Calu3 (cell line): ENCODE results near the gene DPAGT1. TPM values are rescaled to one million over a fixed set of nuclear protein-coding genes. Genes with fewer than 3 reads are reported as not detected.

Source experiments
- BruUV-seq: library from RNA; stranded (reverse); fragments of 400-500 nt; replicated peaks from 2 replicates; lab custom pipeline; 2021; lab: Mats Ljungman, UMichigan
- CTCF ChIA-PET: fragments of 300-600 bp; sonication (Branson Sonifier 250); formaldehyde crosslinking; loops from one replicate; lab custom pipeline; 2022; ENCODE audit warnings: antibody characterized with exemption; lab: Charles Lee
- DNase-seq: peaks from one replicate; pipeline ENCODE4 v3.0.0; 2022
- H3K27ac Mint-ChIP-seq: one replicate; pipeline ENCODE4 v1.8.0; 2022; ENCODE audit warnings: mixed read lengths; ENCODE audit not compliant: unreplicated experiment
- H3K27me3 Mint-ChIP-seq: one replicate; pipeline ENCODE4 v1.8.0; 2022; ENCODE audit warnings: mixed read lengths; ENCODE audit not compliant: unreplicated experiment
- H3K36me3 Mint-ChIP-seq: one replicate; pipeline ENCODE4 v1.8.0; 2022; ENCODE audit warnings: mild to moderate bottlenecking, moderate library complexity, mixed read lengths; ENCODE audit not compliant: insufficient read depth, unreplicated experiment
- H3K4me1 Mint-ChIP-seq: one replicate; pipeline ENCODE4 v1.8.0; 2022; ENCODE audit warnings: mild to moderate bottlenecking, low read depth, mixed read lengths; ENCODE audit not compliant: unreplicated experiment
- H3K4me3 Mint-ChIP-seq: one replicate; pipeline ENCODE4 v1.8.0; 2022; ENCODE audit warnings: mild to moderate bottlenecking, low read depth, moderate library complexity, mixed read lengths; ENCODE audit not compliant: unreplicated experiment
- H3K9me3 Mint-ChIP-seq: one replicate; pipeline ENCODE4 v1.8.0; 2022; ENCODE audit warnings: low read depth, mixed read lengths; ENCODE audit not compliant: unreplicated experiment
- CTCF ChIP-seq: fragments of 200-600 bp; IDR thresholded peaks from one replicate; pipeline ENCODE4 v1.8.0; 2022; ENCODE audit warnings: antibody characterized with exemption; ENCODE audit not compliant: unreplicated experiment
- intact Hi-C: fragments of 100-400 bp; cut with micrococcal nuclease; formaldehyde crosslinking; loops from one replicate; pipeline ENCODE4 v1.10.0; 2022; ENCODE audit not compliant: unreplicated experiment
- total RNA-seq: library from RNA; stranded (reverse); gene quantifications from 2 replicates; pipeline ENCODE4 v1.2.3, GENCODE V29; 2022

The DPAGT1 gene
- total RNA-seq, 1 experiment from 2014 or later = 47.6 TPM

GRCh38 chr11:119118227-119118626, 16.6 kb upstream of the DPAGT1 start:
- H3K36me3 Mint-ChIP-seq = peaks cover 32% of the 10 kb centered on the region
- H3K9me3 Mint-ChIP-seq = no peaks in the 10 kb centered on the region
- no peaks in the 10 kb centered on the region for H3K27me3 Mint-ChIP-seq
- no peak overlapping the region for H3K4me3 Mint-ChIP-seq
- no peak for TF ChIP-seq CTCF
- no peak for DNase-seq
- no peak overlapping the region for H3K27ac Mint-ChIP-seq
- H3K4me1 Mint-ChIP-seq = peaks cover 24% of the 10 kb centered on the region
- CTCF ChIA-PET = interaction anchor here (0.9 kb wide), 1 partner anchor 88 kb away, joined by 5 read pairs; the partner anchor contains the start of gene CBL
- BruUV-seq = no TSS peak
- intact Hi-C loops = no loop called here

GRCh38 chr11:119117004-119117706, 15.5 kb upstream of the DPAGT1 start:
- Mint-ChIP-seq H3K27ac (no peak overlapping the region), H3K36me3 (peaks cover 28% of the 10 kb centered on the region), H3K9me3 (no peaks in the 10 kb centered on the region), H3K4me3 (no peak overlapping the region), H3K4me1 (peaks cover 15% of the 10 kb centered on the region), H3K27me3 (no peaks in the 10 kb centered on the region)
- TF ChIP-seq CTCF = no peak
- CTCF ChIA-PET = no interaction called here
- BruUV-seq = no TSS peak
- no peak for DNase-seq
- intact Hi-C loops = no loop called here

GRCh38 chr11:119116601-119117000, 14.9 kb upstream of the DPAGT1 start:
- Mint-ChIP-seq H3K27me3 (no peaks in the 10 kb centered on the region), H3K27ac (no peak overlapping the region), H3K36me3 (peaks cover 23% of the 10 kb centered on the region), H3K4me3 (no peak overlapping the region), H3K9me3 (no peaks in the 10 kb centered on the region), H3K4me1 (peaks cover 12% of the 10 kb centered on the region)
- DNase-seq = no peak
- BruUV-seq = no TSS peak
- CTCF ChIA-PET = no interaction called here
- intact Hi-C loops = no loop called here
- no peak for TF ChIP-seq CTCF

GRCh38 chr11:119116235-119116594, 14.6 kb upstream of the DPAGT1 start:
- DNase-seq = no peak
- H3K4me3 Mint-ChIP-seq = no peak overlapping the region
- TF ChIP-seq CTCF = no peak
- CTCF ChIA-PET = interaction anchor here (0.7 kb wide), 1 partner anchor 303 kb away, joined by 4 read pairs; no protein-coding TSS in a partner anchor
- no peak overlapping the region for H3K27ac Mint-ChIP-seq
- no peaks in the 10 kb centered on the region for H3K27me3 Mint-ChIP-seq
- intact Hi-C loops = no loop called here
- H3K9me3 Mint-ChIP-seq = no peaks in the 10 kb centered on the region
- H3K36me3 Mint-ChIP-seq = peaks cover 19% of the 10 kb centered on the region
- H3K4me1 Mint-ChIP-seq = peaks cover 12% of the 10 kb centered on the region
- no TSS peak for BruUV-seq
